CD4-positive, alpha-beta memory T cell (primary cell): ENCODE measurements around the gene AFF4. TPM values are rescaled to one million over a fixed set of nuclear protein-coding genes. Genes with fewer than 3 reads are reported as not detected.

Source experiments
- CTCF ChIA-PET: fragments of 350-600 bp; sonication (Branson Sonifier 250); formaldehyde crosslinking; loops from one replicate; lab custom pipeline; 2021; ENCODE audit warnings: inconsistent platforms; ENCODE audit not compliant: partially characterized antibody; lab: Charles Lee
- POLR2A ChIA-PET: fragments of 350-600 bp; sonication (Branson Sonifier 250); formaldehyde crosslinking; loops from one replicate; lab custom pipeline; 2021; ENCODE audit not compliant: partially characterized antibody; lab: Charles Lee
- DNase-seq, 5 donors: peaks; one replicate each; pipeline versions ENCODE4 v3.0.0 to v3.0.0-alpha.2; 2020 to 2022; ENCODE audit warnings: mixed read lengths in 1 of 5
- H3K27ac ChIP-seq: one replicate; pipeline ENCODE4 v1.7.0; 2013; ENCODE audit warnings: low read depth, low read length
- H3K27me3 ChIP-seq: 2 replicates; pipeline ENCODE4 v1.7.0; 2013; ENCODE audit warnings: mild to moderate bottlenecking, low read length, moderate library complexity; ENCODE audit not compliant: insufficient read depth
- H3K36me3 ChIP-seq: 2 replicates; pipeline ENCODE4 v1.7.0; 2013; ENCODE audit warnings: mild to moderate bottlenecking, low read length, moderate library complexity; ENCODE audit not compliant: insufficient read depth
- H3K4me1 ChIP-seq: 2 replicates; pipeline ENCODE4 v1.7.0; 2013; ENCODE audit warnings: mild to moderate bottlenecking, low read length, moderate library complexity; ENCODE audit not compliant: insufficient read depth
- H3K4me3 ChIP-seq, 2 donors: one replicate each; pipeline ENCODE4 v1.7.0; 2013; ENCODE audit warnings: low read length in 2 of 2, mild to moderate bottlenecking in 1 of 2
- H3K9me3 ChIP-seq, 2 donors: one replicate each; pipeline ENCODE4 v1.7.0; 2013; ENCODE audit warnings: low read length in 2 of 2, control low read depth in 1 of 2; ENCODE audit not compliant: control insufficient read depth in 1 of 2
- H3K27ac Mint-ChIP-seq, 7 donors: one replicate each; pipeline ENCODE4 v1.8.0; 2020 to 2021; ENCODE audit warnings: mixed read lengths in 7 of 7, mild to moderate bottlenecking in 6 of 7, inconsistent platforms in 3 of 7, moderate library complexity in 3 of 7
- H3K27me3 Mint-ChIP-seq, 2 donors: one replicate each; pipeline ENCODE4 v1.8.0; 2020 to 2021; ENCODE audit warnings: mixed read lengths in 2 of 2
- H3K36me3 Mint-ChIP-seq, 2 donors: one replicate each; pipeline ENCODE4 v1.8.0; 2020 to 2021; ENCODE audit warnings: mixed read lengths in 2 of 2, inconsistent platforms in 1 of 2, mild to moderate bottlenecking in 1 of 2
- H3K4me1 Mint-ChIP-seq, 4 donors: one replicate each; pipeline ENCODE4 v1.8.0; 2020 to 2021; ENCODE audit warnings: mixed read lengths in 4 of 4, mild to moderate bottlenecking in 1 of 4
- H3K4me3 Mint-ChIP-seq, 8 donors: one replicate each; pipeline ENCODE4 v1.8.0; 2020 to 2021; ENCODE audit warnings: mixed read lengths in 8 of 8, mild to moderate bottlenecking in 7 of 8, moderate library complexity in 6 of 8, inconsistent platforms in 3 of 8
- H3K9me3 Mint-ChIP-seq, 8 donors: one replicate each; pipeline ENCODE4 v1.8.0; 2020 to 2021; ENCODE audit warnings: mixed read lengths in 8 of 8, mild to moderate bottlenecking in 5 of 8, inconsistent platforms in 3 of 8, moderate library complexity in 1 of 8
- intact Hi-C: fragments of 100-400 bp; cut with micrococcal nuclease; formaldehyde crosslinking; loops from one replicate; pipeline ENCODE4 v1.15.1; 2023
- polyA plus RNA-seq, 2 donors: library from polyadenylated mRNA; unstranded; fragments of 300-500 nt; fragmentation: Illumina TruSeq; gene quantifications; one replicate each; pipeline ENCODE4 v1.2.3, GENCODE V29; 2021
- total RNA-seq, 2 experiments: library from RNA; stranded (reverse); gene quantifications; one replicate each; pipeline ENCODE4 v1.2.3, GENCODE V29; 2021

Gene AFF4
- total and polyA plus RNA-seq, 4 experiments from 2014 or later, result 14.1 to 61.6 (median 42.2) TPM

GRCh38 chr5:132907161-132907560 is 56.3 kb downstream of the AFF4 start:
- Mint-ChIP-seq H3K36me3 (peaks cover 28 to 43% of the 10 kb centered on the region in 2 donors), H3K9me3 (no peaks in the 10 kb centered on the region), H3K27me3 (no peaks in the 10 kb centered on the region), H3K4me1 (peaks cover 14 to 33% (median 17%) of the 10 kb centered on the region in 4 donors), H3K27ac (no peak overlapping the region), H3K4me3 (no peak overlapping the region)
- CTCF ChIA-PET, result no interaction called here
- no peak for DNase-seq
- no peak overlapping the region for H3K4me3 ChIP-seq
- intact Hi-C loops, result no loop called here
- H3K27me3 ChIP-seq, result no peaks in the 10 kb centered on the region
- no peaks in the 10 kb centered on the region for H3K4me1 ChIP-seq
- no peak overlapping the region for H3K27ac ChIP-seq
- H3K36me3 ChIP-seq, result peaks cover 4% of the 10 kb centered on the region
- no peaks in the 10 kb centered on the region for H3K9me3 ChIP-seq
- POLR2A ChIA-PET, result interaction anchor here (1.5 kb wide), 1 partner anchor 144 kb away, joined by 4 read pairs; the partner anchor contains the start of gene HSPA4

GRCh38 chr5:132905938-132906337 is 57.5 kb downstream of the AFF4 start:
- no peak for DNase-seq
- Mint-ChIP-seq H3K9me3 (no peaks in the 10 kb centered on the region), H3K27me3 (no peaks in the 10 kb centered on the region), H3K4me3 (no peak overlapping the region), H3K27ac (peak overlapping the region in 1 of 7 donors; percentile 45), H3K36me3 (peaks cover 25 to 43% of the 10 kb centered on the region in 2 donors), H3K4me1 (peaks cover 13 to 30% (median 15%) of the 10 kb centered on the region in 4 donors)
- Histone ChIP-seq H3K27me3 (no peaks in the 10 kb centered on the region), H3K4me1 (no peaks in the 10 kb centered on the region), H3K9me3 (no peaks in the 10 kb centered on the region), H3K4me3 (no peak overlapping the region), H3K27ac (no peak overlapping the region), H3K36me3 (no peaks in the 10 kb centered on the region)
- intact Hi-C loops, result no loop called here
- ChIA-PET POLR2A (interaction anchor here (0.6 kb wide), 1 partner anchor 204 kb away, joined by 3 read pairs; no protein-coding TSS in a partner anchor), CTCF (interaction anchor here (1.0 kb wide), 1 partner anchor 20 kb away, joined by 3 read pairs; no protein-coding TSS in a partner anchor)

- Histone ChIP-seq H3K9me3 (no peaks in the 10 kb centered on the region), H3K36me3 (peaks cover 12% of the 10 kb centered on the region), H3K27ac (no peak overlapping the region), H3K4me3 (no peak overlapping the region), H3K27me3 (no peaks in the 10 kb centered on the region), H3K4me1 (no peaks in the 10 kb centered on the region)
- Mint-ChIP-seq H3K36me3 (peaks cover 30 to 53% of the 10 kb centered on the region in 2 donors), H3K27me3 (no peaks in the 10 kb centered on the region), H3K27ac (no peak overlapping the region), H3K9me3 (no peaks in the 10 kb centered on the region), H3K4me3 (no peak overlapping the region), H3K4me1 (peaks cover 8 to 21% (median 9%) of the 10 kb centered on the region in 4 donors)
- DNase-seq, result no peak
- ChIA-PET POLR2A (interaction anchor here (1.3 kb wide), 1 partner anchor 150 kb away, joined by 3 read pairs; the partner anchor contains the start of gene HSPA4), CTCF (no interaction called here)
- intact Hi-C loops, result no loop called here
These were observed 61.7 kb downstream of the AFF4 start for GRCh38 chr5:132901730-132902129.

- Histone ChIP-seq H3K9me3 (no peaks in the 10 kb centered on the region), H3K4me1 (no peaks in the 10 kb centered on the region), H3K27ac (no peak overlapping the region), H3K4me3 (no peak overlapping the region), H3K27me3 (no peaks in the 10 kb centered on the region), H3K36me3 (peaks cover 19% of the 10 kb centered on the region)
- H3K4me3 Mint-ChIP-seq, result no peak overlapping the region
- no peak for DNase-seq
- no peaks in the 10 kb centered on the region for H3K9me3 Mint-ChIP-seq
- CTCF ChIA-PET, result interaction anchor here (0.5 to 1.9 kb wide), 2 partner anchors 17 to 103 kb away, joined by 3 to 5 read pairs; no protein-coding TSS in a partner anchor
- POLR2A ChIA-PET, result interaction anchor here (1.3 kb wide), 1 partner anchor 151 kb away, joined by 3 read pairs; the partner anchor contains the start of gene HSPA4
- no peaks in the 10 kb centered on the region for H3K27me3 Mint-ChIP-seq
- intact Hi-C loops, result no loop called here
- peaks cover 7 to 21% (median 8%) of the 10 kb centered on the region in 4 donors for H3K4me1 Mint-ChIP-seq
- H3K36me3 Mint-ChIP-seq, result peaks cover 37 to 59% of the 10 kb centered on the region in 2 donors
- H3K27ac Mint-ChIP-seq, result peak overlapping the region in 1 of 7 donors; percentile 29
These were observed 62.4 kb downstream of the AFF4 start for GRCh38 chr5:132901036-132901435.

- peaks cover 49 to 67% of the 10 kb centered on the region in 2 donors for H3K36me3 Mint-ChIP-seq
- H3K27me3 ChIP-seq, result no peaks in the 10 kb centered on the region
- no peaks in the 10 kb centered on the region for H3K9me3 Mint-ChIP-seq
- peaks cover 0 to 3% (median 2%) of the 10 kb centered on the region in 4 donors for H3K4me1 Mint-ChIP-seq
- H3K9me3 ChIP-seq, result no peaks in the 10 kb centered on the region
- no peaks in the 10 kb centered on the region for H3K4me1 ChIP-seq
- H3K4me3 Mint-ChIP-seq, result no peak overlapping the region
- H3K27me3 Mint-ChIP-seq, result no peaks in the 10 kb centered on the region
- H3K36me3 ChIP-seq, result peaks cover 45% of the 10 kb centered on the region
- no peak overlapping the region for H3K4me3 ChIP-seq
- ChIA-PET CTCF (interaction anchor here (1.8 kb wide), 1 partner anchor 15 kb away, joined by 4 read pairs; no protein-coding TSS in a partner anchor), POLR2A (no interaction called here)
- no peak for DNase-seq
- H3K27ac Mint-ChIP-seq, result no peak overlapping the region
- intact Hi-C loops, result no loop called here
- H3K27ac ChIP-seq, result no peak overlapping the region
These were observed 65.3 kb downstream of the AFF4 start for GRCh38 chr5:132898094-132898493.

- CTCF ChIA-PET, result interaction anchor here (1.8 kb wide), 1 partner anchor 13 kb away, joined by 4 read pairs; no protein-coding TSS in a partner anchor
- no peak overlapping the region for H3K27ac ChIP-seq
- no peaks in the 10 kb centered on the region for H3K4me1 ChIP-seq
- intact Hi-C loops, result no loop called here
- DNase-seq, result no peak
- H3K27me3 Mint-ChIP-seq, result no peaks in the 10 kb centered on the region
- no peaks in the 10 kb centered on the region for H3K27me3 ChIP-seq
- peak overlapping the region in 5 of 7 donors; percentile 12 to 65 (median 57) for H3K27ac Mint-ChIP-seq
- peaks cover 0 to 2% (median under 1%) of the 10 kb centered on the region in 4 donors for H3K4me1 Mint-ChIP-seq
- no peaks in the 10 kb centered on the region for H3K9me3 Mint-ChIP-seq
- H3K36me3 Mint-ChIP-seq, result peaks cover 49 to 73% of the 10 kb centered on the region in 2 donors
- POLR2A ChIA-PET, result no interaction called here
- H3K9me3 ChIP-seq, result no peaks in the 10 kb centered on the region
- no peak overlapping the region for H3K4me3 ChIP-seq
- H3K4me3 Mint-ChIP-seq, result peak overlapping the region in 1 of 8 donors; percentile 59
- peaks cover 59% of the 10 kb centered on the region for H3K36me3 ChIP-seq
These were observed 66.7 kb downstream of the AFF4 start for GRCh38 chr5:132896685-132897084.

GRCh38 chr5:132895719-132896305 is 67.6 kb downstream of the AFF4 start:
- H3K36me3 ChIP-seq, result peaks cover 63% of the 10 kb centered on the region
- Mint-ChIP-seq H3K4me1 (peaks cover 0 to 2% (median under 1%) of the 10 kb centered on the region in 4 donors), H3K36me3 (peaks cover 47 to 68% of the 10 kb centered on the region in 2 donors), H3K9me3 (no peaks in the 10 kb centered on the region), H3K4me3 (no peak overlapping the region), H3K27me3 (no peaks in the 10 kb centered on the region), H3K27ac (peak overlapping the region in 4 of 7 donors; percentile 11 to 65 (median 28))
- intact Hi-C loops, result no loop called here
- H3K27me3 ChIP-seq, result no peaks in the 10 kb centered on the region
- no peak overlapping the region for H3K4me3 ChIP-seq
- CTCF ChIA-PET, result no interaction called here
- no peak overlapping the region for H3K27ac ChIP-seq
- DNase-seq, result no peak
- no peaks in the 10 kb centered on the region for H3K9me3 ChIP-seq
- H3K4me1 ChIP-seq, result no peaks in the 10 kb centered on the region
- POLR2A ChIA-PET, result interaction anchor here (0.9 kb wide), 1 partner anchor 29 kb away, joined by 4 read pairs; the partner anchor contains the start of genes GDF9 and UQCRQ
